Ishikawa (cell line): ENCODE results near the gene TINCR.

Source experiments
- CEBPB ChIP-seq: IDR thresholded peaks from 2 replicates; pipeline ENCODE4 v1.6.1; 2012
- CREB1 ChIP-seq: IDR thresholded peaks from 2 replicates; pipeline ENCODE4 v1.6.1; 2012; ENCODE audit warnings: low read depth
- EGR1 ChIP-seq: IDR thresholded peaks from 2 replicates; pipeline ENCODE4 v1.6.1; 2012
- EP300 ChIP-seq: IDR thresholded peaks from 2 replicates; pipeline ENCODE4 v1.6.1; 2012; ENCODE audit warnings: borderline replicate concordance
- FOXM1 ChIP-seq: IDR thresholded peaks from 2 replicates; pipeline ENCODE4 v1.6.1; 2012; ENCODE audit warnings: low read depth, borderline replicate concordance
- MAX ChIP-seq: IDR thresholded peaks from 2 replicates; pipeline ENCODE4 v1.6.1; 2012
- NFIC ChIP-seq: IDR thresholded peaks from 2 replicates; pipeline ENCODE4 v1.6.1; 2012
- RAD21 ChIP-seq: IDR thresholded peaks from 2 replicates; pipeline ENCODE4 v1.6.1; 2012; ENCODE audit warnings: low read depth
- REST ChIP-seq: IDR thresholded peaks from 2 replicates; pipeline ENCODE4 v1.6.1; 2012; ENCODE audit warnings: low read depth, mild to moderate bottlenecking
- TAF1 ChIP-seq: IDR thresholded peaks from 2 replicates; pipeline ENCODE4 v1.6.1; 2012; ENCODE audit warnings: low read depth, mild to moderate bottlenecking
- TCF12 ChIP-seq: IDR thresholded peaks from 2 replicates; pipeline ENCODE4 v1.6.1; 2012; ENCODE audit warnings: low read depth
- TEAD4 ChIP-seq: IDR thresholded peaks from 2 replicates; pipeline ENCODE4 v1.6.1; 2012
- USF1 ChIP-seq: IDR thresholded peaks from 2 replicates; pipeline ENCODE4 v1.6.1; 2012
- YY1 ChIP-seq: IDR thresholded peaks from 2 replicates; pipeline ENCODE4 v1.6.1; 2012; ENCODE audit warnings: low read depth
- ZBTB7A ChIP-seq: IDR thresholded peaks from 2 replicates; pipeline ENCODE4 v1.6.1; 2012; ENCODE audit warnings: low read depth

The TINCR gene

GRCh38 chr19:5595745-5596144 lies 28.0 kb upstream of the TINCR start:
- TF ChIP-seq REST (no peak), FOXM1 (no peak), YY1 (no peak), ZBTB7A (no peak), USF1 (no peak), TEAD4 (no peak), RAD21 (no peak), EP300 (no peak), MAX (no peak), EGR1 (no peak), TCF12 (no peak), NFIC (no peak), TAF1 (no peak), CREB1 (no peak), CEBPB (no peak)

- TF ChIP-seq MAX: no peak
- TF ChIP-seq EGR1: no peak
- no peak for TF ChIP-seq EP300
- TF ChIP-seq CEBPB: no peak
- TF ChIP-seq USF1: no peak
- no peak for TF ChIP-seq RAD21
- no peak for TF ChIP-seq ZBTB7A
- no peak for TF ChIP-seq TAF1
- no peak for TF ChIP-seq TCF12
- no peak for TF ChIP-seq FOXM1
- TF ChIP-seq YY1: no peak
- TF ChIP-seq CREB1: no peak
- no peak for TF ChIP-seq REST
- no peak for TF ChIP-seq TEAD4
- no peak for TF ChIP-seq NFIC
Observed at GRCh38 chr19:5595129-5595528, 27.4 kb upstream of the TINCR start.

GRCh38 chr19:5594521-5594950 lies 26.8 kb upstream of the TINCR start:
- TF ChIP-seq CREB1 (no peak), NFIC (no peak), TEAD4 (no peak), CEBPB (no peak), REST (no peak), TAF1 (no peak), YY1 (no peak), EGR1 (no peak), MAX (no peak), EP300 (no peak), TCF12 (no peak), ZBTB7A (no peak), FOXM1 (no peak), RAD21 (no peak), USF1 (no peak)
